SK-N-SH treated with all-trans-retinoic acid at 6 μM for 48 hours (cell line): ENCODE measurements around the gene KLF15.

Source experiments
- ATAC-seq: fragments of 200-7000 bp; cut with Tn5 transposase; 3 replicates; pipeline ENCODE4 v1.9.1; 2020; ENCODE audit warnings: mild to moderate bottlenecking, moderate library complexity
- ARNTL ChIP-seq: fragments of 450-650 bp; formaldehyde crosslinking; IDR thresholded peaks from 2 replicates; pipeline ENCODE4 v1.5.0; 2020; ENCODE audit warnings: low read depth, mild to moderate bottlenecking, moderate library complexity, borderline replicate concordance
- BACH2 ChIP-seq: fragments of 250-450 bp; sonication (Bioruptor Pico); IDR thresholded peaks from 2 replicates; pipeline ENCODE4 v1.9.0; 2021; ENCODE audit warnings: mild to moderate bottlenecking, borderline replicate concordance
- ESRRG ChIP-seq: fragments of 250-450 bp; sonication (Bioruptor Pico); IDR thresholded peaks from 2 replicates; pipeline ENCODE4 v1.6.1; 2021; ENCODE audit warnings: mild to moderate bottlenecking
- GLIS3 ChIP-seq: fragments of 250-450 bp; sonication (Bioruptor Pico); IDR thresholded peaks from 2 replicates; pipeline ENCODE4 v1.5.0; 2020; ENCODE audit warnings: mild to moderate bottlenecking, moderate library complexity
- OSR1 ChIP-seq: fragments of 250-450 bp; sonication (Bioruptor Pico); IDR thresholded peaks from 2 replicates; pipeline ENCODE4 v1.8.0; 2022; ENCODE audit warnings: moderate library complexity, mild to moderate bottlenecking, inconsistent platforms
- PPARA ChIP-seq: fragments of 250-450 bp; sonication (Bioruptor Pico); IDR thresholded peaks from 2 replicates; pipeline ENCODE4 v1.5.0; 2020; ENCODE audit warnings: mild to moderate bottlenecking, borderline replicate concordance
- RARB ChIP-seq: fragments of 250-450 bp; sonication (Bioruptor Pico); IDR thresholded peaks from 2 replicates; pipeline ENCODE4 v1.8.0; 2021; ENCODE audit warnings: mild to moderate bottlenecking, moderate library complexity
- TCF4 ChIP-seq: fragments of 250-450 bp; sonication (Bioruptor Pico); IDR thresholded peaks from 2 replicates; pipeline ENCODE4 v1.8.0; 2021; ENCODE audit warnings: mild to moderate bottlenecking, moderate library complexity, borderline replicate concordance
- TOX ChIP-seq: fragments of 250-450 bp; sonication (Bioruptor Pico); IDR thresholded peaks from 2 replicates; pipeline ENCODE4 v1.8.0; 2021; ENCODE audit warnings: mild to moderate bottlenecking, moderate library complexity, borderline replicate concordance
- ZC3H10 ChIP-seq: fragments of 250-450 bp; sonication (Bioruptor Pico); IDR thresholded peaks from 2 replicates; pipeline ENCODE4 v1.5.1; 2021; ENCODE audit warnings: mild to moderate bottlenecking, moderate library complexity
- ZFP3 ChIP-seq: fragments of 250-450 bp; sonication (Bioruptor Pico); IDR thresholded peaks from 2 replicates; pipeline ENCODE4 v1.5.0; 2020; ENCODE audit warnings: mild to moderate bottlenecking, moderate library complexity
- ZFP30 ChIP-seq: fragments of 450-650 bp; formaldehyde crosslinking; IDR thresholded peaks from 2 replicates; pipeline ENCODE4 v1.5.0; 2022; ENCODE audit warnings: mild to moderate bottlenecking, moderate library complexity
- ZNF565 ChIP-seq: fragments of 450-650 bp; formaldehyde crosslinking; conservative IDR thresholded peaks from 2 replicates; pipeline ENCODE4 v1.5.0; 2020; ENCODE audit warnings: low read depth, mild to moderate bottlenecking, moderate library complexity
- ZNF70 ChIP-seq: fragments of 450-650 bp; formaldehyde crosslinking; IDR thresholded peaks from 2 replicates; pipeline ENCODE4 v1.5.0; 2020; ENCODE audit warnings: mild to moderate bottlenecking, moderate library complexity
- ZNF8 ChIP-seq: fragments of 450-650 bp; formaldehyde crosslinking; IDR thresholded peaks from 2 replicates; pipeline ENCODE4 v1.5.0; 2020; ENCODE audit warnings: mild to moderate bottlenecking, moderate library complexity
- TF ChIP-seq, protein P1 (sequence below): fragments of 250-450 bp; sonication (Bioruptor Pico); IDR thresholded peaks from 2 replicates; pipeline ENCODE4 v1.8.0; 2021; ENCODE audit warnings: low read depth, mild to moderate bottlenecking, moderate library complexity, borderline replicate concordance
- TF ChIP-seq, protein P2 (sequence below): fragments of 250-450 bp; sonication (Bioruptor Pico); IDR thresholded peaks from 2 replicates; pipeline ENCODE4 v1.5.0; 2020; ENCODE audit warnings: mild to moderate bottlenecking, moderate library complexity
- TF ChIP-seq, protein P3 (sequence below): fragments of 250-450 bp; sonication (Bioruptor Pico); IDR thresholded peaks from 2 replicates; pipeline ENCODE4 v1.5.1; 2021; ENCODE audit warnings: mild to moderate bottlenecking, moderate library complexity
- TF ChIP-seq, protein P4 (sequence below): fragments of 250-450 bp; sonication (Bioruptor Pico); IDR thresholded peaks from 2 replicates; pipeline ENCODE4 v1.8.0; 2020; ENCODE audit warnings: mild to moderate bottlenecking, moderate library complexity, borderline replicate concordance
- TF ChIP-seq, protein P5 (sequence below): fragments of 250-450 bp; sonication (Bioruptor Pico); IDR thresholded peaks from 2 replicates; pipeline ENCODE4 v1.5.1; 2020; ENCODE audit warnings: low read depth, mild to moderate bottlenecking, moderate library complexity

The KLF15 gene

DNA sequence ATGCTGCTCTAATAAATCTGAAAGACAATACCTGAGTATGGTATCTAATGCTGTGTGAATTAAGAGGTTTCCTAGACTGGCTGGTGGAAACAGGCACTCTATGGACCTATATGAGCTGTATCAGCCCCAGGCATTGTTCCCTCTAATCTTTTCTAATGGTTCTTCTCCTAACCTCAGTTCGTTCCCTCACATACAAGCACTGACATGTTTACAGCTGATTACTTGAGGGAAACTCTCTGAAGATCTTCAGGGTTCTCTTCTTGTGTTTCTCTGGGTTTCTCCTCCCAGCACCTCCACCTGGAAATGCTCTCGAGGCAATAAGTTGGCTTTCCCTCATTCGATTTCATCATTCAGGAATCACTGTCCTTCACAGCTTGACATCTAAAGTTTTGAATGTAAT lies 52.9 kb downstream of the KLF15 start (continued):
- TF ChIP-seq, protein P1, sequence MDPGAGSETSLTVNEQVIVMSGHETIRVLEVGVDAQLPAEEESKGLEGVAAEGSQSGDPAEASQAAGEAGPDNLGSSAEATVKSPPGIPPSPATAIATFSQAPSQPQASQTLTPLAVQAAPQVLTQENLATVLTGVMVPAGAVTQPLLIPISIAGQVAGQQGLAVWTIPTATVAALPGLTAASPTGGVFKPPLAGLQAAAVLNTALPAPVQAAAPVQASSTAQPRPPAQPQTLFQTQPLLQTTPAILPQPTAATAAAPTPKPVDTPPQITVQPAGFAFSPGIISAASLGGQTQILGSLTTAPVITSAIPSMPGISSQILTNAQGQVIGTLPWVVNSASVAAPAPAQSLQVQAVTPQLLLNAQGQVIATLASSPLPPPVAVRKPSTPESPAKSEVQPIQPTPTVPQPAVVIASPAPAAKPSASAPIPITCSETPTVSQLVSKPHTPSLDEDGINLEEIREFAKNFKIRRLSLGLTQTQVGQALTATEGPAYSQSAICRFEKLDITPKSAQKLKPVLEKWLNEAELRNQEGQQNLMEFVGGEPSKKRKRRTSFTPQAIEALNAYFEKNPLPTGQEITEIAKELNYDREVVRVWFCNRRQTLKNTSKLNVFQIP (CRISPR knock-in tag): no peak
- TF ChIP-seq ZNF565 (CRISPR knock-in tag): no peak
- no peak for TF ChIP-seq ARNTL (CRISPR knock-in tag)
- no peak for TF ChIP-seq ZC3H10
- TF ChIP-seq ESRRG: no peak
- TF ChIP-seq TCF4: no peak
- TF ChIP-seq TOX (CRISPR knock-in tag): no peak
- no peak for TF ChIP-seq ZNF8 (CRISPR knock-in tag)
- TF ChIP-seq OSR1: no peak

DNA sequence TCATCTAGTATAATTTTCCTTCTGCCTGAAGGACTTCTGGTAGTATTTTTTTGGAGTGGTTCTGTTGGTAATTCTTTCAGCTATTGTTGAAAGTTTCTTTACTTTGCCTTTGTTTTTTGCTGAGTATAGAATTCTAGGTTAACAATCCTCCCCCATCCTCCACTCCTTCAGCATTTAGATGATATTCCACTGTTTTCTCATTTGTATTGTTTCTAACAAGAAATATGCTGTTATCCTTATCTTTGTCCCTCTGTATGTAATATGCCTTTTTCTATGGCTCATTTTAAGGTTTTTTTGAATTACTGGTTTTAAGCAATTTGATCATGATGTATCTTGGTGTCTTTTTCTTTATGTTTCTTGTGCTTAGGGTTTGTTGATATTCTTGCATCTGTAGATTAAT lies 53.9 kb downstream of the KLF15 start:
- ATAC-seq: no peak
- TF ChIP-seq, protein P1 (CRISPR knock-in tag): no peak
- no peak for TF ChIP-seq OSR1

DNA sequence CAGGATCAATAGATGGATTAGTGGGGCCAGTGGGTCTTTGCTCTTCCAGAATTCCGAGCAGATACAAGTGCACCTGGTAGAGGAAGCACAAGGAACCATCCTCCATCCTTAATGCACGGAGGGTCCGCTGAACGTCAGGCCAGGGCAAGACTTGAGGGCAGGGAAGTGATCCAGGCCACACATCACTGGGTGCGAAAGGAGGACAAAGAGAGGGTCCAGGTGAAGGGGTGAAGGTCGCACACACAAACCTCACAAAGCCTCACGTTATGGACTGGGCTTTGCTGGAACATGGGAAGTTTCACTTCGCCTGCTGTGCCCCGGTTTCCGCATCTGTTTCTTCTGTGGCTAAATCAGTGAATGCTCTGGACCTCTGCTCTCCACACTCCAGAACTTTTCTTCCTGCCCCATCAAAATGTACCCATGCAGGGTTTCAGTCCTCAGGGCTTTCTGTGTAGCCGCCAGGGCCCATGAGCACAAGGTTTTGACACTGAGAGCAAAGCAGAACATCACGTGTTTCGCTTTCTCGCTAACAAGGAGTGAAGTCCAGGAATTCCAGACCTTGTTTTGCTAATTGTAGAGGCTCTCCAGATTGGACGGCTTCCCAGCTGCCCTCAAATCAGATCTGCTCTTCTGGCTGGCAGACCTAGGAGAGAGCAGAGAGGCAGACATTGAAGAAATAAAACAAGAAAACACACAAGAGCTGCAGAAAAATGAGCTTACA lies 56.3 kb downstream of the KLF15 start:
- TF ChIP-seq, protein P2, sequence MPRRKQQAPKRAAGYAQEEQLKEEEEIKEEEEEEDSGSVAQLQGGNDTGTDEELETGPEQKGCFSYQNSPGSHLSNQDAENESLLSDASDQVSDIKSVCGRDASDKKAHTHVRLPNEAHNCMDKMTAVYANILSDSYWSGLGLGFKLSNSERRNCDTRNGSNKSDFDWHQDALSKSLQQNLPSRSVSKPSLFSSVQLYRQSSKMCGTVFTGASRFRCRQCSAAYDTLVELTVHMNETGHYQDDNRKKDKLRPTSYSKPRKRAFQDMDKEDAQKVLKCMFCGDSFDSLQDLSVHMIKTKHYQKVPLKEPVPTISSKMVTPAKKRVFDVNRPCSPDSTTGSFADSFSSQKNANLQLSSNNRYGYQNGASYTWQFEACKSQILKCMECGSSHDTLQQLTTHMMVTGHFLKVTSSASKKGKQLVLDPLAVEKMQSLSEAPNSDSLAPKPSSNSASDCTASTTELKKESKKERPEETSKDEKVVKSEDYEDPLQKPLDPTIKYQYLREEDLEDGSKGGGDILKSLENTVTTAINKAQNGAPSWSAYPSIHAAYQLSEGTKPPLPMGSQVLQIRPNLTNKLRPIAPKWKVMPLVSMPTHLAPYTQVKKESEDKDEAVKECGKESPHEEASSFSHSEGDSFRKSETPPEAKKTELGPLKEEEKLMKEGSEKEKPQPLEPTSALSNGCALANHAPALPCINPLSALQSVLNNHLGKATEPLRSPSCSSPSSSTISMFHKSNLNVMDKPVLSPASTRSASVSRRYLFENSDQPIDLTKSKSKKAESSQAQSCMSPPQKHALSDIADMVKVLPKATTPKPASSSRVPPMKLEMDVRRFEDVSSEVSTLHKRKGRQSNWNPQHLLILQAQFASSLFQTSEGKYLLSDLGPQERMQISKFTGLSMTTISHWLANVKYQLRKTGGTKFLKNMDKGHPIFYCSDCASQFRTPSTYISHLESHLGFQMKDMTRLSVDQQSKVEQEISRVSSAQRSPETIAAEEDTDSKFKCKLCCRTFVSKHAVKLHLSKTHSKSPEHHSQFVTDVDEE (CRISPR knock-in tag): no peak
- TF ChIP-seq ARNTL (CRISPR knock-in tag): no peak
- no peak for TF ChIP-seq ZFP30
- TF ChIP-seq TCF4: no peak
- TF ChIP-seq ZNF565 (CRISPR knock-in tag): no peak
- TF ChIP-seq ZNF8 (CRISPR knock-in tag): no peak
- no peak for TF ChIP-seq BACH2
- no peak for TF ChIP-seq GLIS3 (CRISPR knock-in tag)
- TF ChIP-seq, all 23 proteins: peak for 0
- no peak for ATAC-seq

DNA sequence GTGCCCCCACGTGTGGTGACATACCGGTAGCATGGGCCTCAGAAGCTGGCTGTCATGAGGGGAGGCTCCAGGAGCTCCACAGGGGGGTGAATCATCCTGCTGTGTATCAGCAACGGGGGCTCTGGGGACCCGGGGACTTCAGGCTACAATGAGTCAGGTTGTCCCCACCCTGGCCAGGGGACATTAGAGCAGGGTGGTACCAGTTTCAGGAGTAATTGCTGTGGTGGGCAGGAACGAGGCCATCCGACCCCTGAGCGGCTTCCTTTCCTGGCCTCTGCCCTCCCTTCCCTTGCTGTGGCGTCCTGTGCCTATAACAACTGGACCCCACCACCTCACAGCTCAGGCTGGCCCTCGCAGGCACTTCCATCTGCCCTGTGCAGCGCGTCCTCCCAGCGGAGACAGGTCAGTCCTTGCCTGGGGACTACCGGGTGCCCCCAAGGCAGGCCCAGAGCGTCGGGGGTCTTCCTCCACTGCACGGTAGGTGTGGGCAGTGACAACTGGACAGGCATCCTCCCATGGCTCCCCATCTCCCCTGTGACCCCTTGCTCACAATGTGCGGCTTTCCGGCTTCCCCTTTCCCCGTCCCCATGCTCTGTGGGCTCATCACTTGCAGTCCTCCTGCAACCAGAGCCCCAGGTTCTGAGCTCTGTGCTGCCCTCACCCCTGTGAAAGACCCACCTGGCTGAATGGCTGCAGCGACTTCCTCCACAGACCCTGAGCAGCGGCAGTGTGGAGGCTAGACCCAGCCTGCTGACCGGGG lies 57.0 kb downstream of the KLF15 start:
- TF ChIP-seq, protein P3, sequence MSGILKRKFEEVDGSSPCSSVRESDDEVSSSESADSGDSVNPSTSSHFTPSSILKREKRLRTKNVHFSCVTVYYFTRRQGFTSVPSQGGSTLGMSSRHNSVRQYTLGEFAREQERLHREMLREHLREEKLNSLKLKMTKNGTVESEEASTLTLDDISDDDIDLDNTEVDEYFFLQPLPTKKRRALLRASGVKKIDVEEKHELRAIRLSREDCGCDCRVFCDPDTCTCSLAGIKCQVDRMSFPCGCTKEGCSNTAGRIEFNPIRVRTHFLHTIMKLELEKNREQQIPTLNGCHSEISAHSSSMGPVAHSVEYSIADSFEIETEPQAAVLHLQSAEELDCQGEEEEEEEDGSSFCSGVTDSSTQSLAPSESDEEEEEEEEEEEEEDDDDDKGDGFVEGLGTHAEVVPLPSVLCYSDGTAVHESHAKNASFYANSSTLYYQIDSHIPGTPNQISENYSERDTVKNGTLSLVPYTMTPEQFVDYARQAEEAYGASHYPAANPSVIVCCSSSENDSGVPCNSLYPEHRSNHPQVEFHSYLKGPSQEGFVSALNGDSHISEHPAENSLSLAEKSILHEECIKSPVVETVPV (CRISPR knock-in tag): no peak
- TF ChIP-seq PPARA (CRISPR knock-in tag) (no peak), RARB (CRISPR knock-in tag) (no peak), OSR1 (no peak), ZNF8 (CRISPR knock-in tag) (no peak), GLIS3 (CRISPR knock-in tag) (no peak), ZFP3 (CRISPR knock-in tag) (no peak), ESRRG (no peak), ZFP30 (no peak), ZNF70 (no peak)
- TF ChIP-seq, protein P4, sequence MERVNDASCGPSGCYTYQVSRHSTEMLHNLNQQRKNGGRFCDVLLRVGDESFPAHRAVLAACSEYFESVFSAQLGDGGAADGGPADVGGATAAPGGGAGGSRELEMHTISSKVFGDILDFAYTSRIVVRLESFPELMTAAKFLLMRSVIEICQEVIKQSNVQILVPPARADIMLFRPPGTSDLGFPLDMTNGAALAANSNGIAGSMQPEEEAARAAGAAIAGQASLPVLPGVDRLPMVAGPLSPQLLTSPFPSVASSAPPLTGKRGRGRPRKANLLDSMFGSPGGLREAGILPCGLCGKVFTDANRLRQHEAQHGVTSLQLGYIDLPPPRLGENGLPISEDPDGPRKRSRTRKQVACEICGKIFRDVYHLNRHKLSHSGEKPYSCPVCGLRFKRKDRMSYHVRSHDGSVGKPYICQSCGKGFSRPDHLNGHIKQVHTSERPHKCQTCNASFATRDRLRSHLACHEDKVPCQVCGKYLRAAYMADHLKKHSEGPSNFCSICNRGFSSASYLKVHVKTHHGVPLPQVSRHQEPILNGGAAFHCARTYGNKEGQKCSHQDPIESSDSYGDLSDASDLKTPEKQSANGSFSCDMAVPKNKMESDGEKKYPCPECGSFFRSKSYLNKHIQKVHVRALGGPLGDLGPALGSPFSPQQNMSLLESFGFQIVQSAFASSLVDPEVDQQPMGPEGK (CRISPR knock-in tag): no peak
- TF ChIP-seq, protein P5, sequence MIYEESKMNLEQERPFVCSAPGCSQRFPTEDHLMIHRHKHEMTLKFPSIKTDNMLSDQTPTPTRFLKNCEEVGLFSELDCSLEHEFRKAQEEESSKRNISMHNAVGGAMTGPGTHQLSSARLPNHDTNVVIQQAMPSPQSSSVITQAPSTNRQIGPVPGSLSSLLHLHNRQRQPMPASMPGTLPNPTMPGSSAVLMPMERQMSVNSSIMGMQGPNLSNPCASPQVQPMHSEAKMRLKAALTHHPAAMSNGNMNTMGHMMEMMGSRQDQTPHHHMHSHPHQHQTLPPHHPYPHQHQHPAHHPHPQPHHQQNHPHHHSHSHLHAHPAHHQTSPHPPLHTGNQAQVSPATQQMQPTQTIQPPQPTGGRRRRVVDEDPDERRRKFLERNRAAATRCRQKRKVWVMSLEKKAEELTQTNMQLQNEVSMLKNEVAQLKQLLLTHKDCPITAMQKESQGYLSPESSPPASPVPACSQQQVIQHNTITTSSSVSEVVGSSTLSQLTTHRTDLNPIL: no peak
- no peak for ATAC-seq
